ENCODE measurements around the gene ATP13A2. TPM values are rescaled to one million over a fixed set of nuclear protein-coding genes. Genes with fewer than 3 reads are reported as not detected.
A peak's percentile ranks its signal among the peaks of the same experiment; 100 is the strongest.

Gene ATP13A2
- total and polyA plus RNA-seq, 2 experiments from 2014 or later = 29.6 to 32.4 TPM

DNA sequence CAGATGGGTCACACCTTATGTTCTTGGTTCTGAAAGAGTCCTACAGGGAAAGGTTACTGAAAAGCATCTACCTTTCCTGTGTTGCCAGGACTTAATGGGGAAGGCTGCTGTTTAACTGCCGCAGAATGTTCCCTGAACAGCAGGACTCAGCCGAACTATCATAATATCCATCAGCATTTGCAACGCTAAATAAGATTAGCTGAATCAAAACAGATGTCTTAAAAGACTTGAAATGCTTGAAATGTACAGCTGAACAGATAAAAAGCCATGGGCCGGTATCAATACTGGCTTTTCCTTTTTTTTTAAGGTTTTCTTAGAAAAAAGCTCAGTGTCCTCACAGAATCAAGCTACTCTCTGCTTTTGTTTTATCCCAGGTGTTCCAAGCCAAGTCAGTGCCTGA is 19.7 kb upstream of the ATP13A2 start:
- H3K4me1 ChIP-seq (ENCODE audit: insufficient read depth) = peaks cover 19% of the 10 kb centered on the region
- in situ Hi-C loops (cut with MboI) = no loop called here
- H3K9me2 ChIP-seq (ENCODE audit: insufficient read depth) = no peaks in the 10 kb centered on the region
- peaks cover 19% of the 10 kb centered on the region for H3F3A ChIP-seq (ENCODE audit: insufficient read depth)
- no peak overlapping the region for H3K9ac ChIP-seq
- H3K36me3 ChIP-seq (ENCODE audit: low read depth) = peaks cover 24% of the 10 kb centered on the region; the same call in 1 of the 2 replicates
- no peak overlapping the region for H3K4me3 ChIP-seq
- 87 to 88% methylated on average over 4 of the region's 4 CpGs for WGBS, 2 experiments (ENCODE audit: low coverage in 1 of 2, low lambda C conversion rate in 2 of 2, missing lambda C conversion rate in 2 of 2)
- H3K27ac ChIP-seq = no peak overlapping the region
- no peak for DNase-seq
- TF ChIP-seq EZH2 (IDR thresholded peaks at IDR 0.05; ENCODE audit: insufficient read depth, poor library complexity, severe bottlenecking) (no peak), EZH2phosphoT487 (IDR thresholded peaks at IDR 0.05; ENCODE audit: insufficient read depth, low read depth) (no peak)
- H3K9me3 ChIP-seq (ENCODE audit: low read depth) = no peaks in the 10 kb centered on the region
- H3K79me2 ChIP-seq (ENCODE audit: insufficient read depth) = peaks cover 21% of the 10 kb centered on the region; the same call in 1 of the 2 replicates
- H3K4me2 ChIP-seq (ENCODE audit: unreplicated experiment) = no peak overlapping the region
- H4K20me1 ChIP-seq (ENCODE audit: insufficient read depth) = no peaks in the 10 kb centered on the region
- no peaks in the 10 kb centered on the region for H3K27me3 ChIP-seq (replicated peaks; ENCODE audit: insufficient read depth)
- H2AFZ ChIP-seq = no peak overlapping the region

DNA sequence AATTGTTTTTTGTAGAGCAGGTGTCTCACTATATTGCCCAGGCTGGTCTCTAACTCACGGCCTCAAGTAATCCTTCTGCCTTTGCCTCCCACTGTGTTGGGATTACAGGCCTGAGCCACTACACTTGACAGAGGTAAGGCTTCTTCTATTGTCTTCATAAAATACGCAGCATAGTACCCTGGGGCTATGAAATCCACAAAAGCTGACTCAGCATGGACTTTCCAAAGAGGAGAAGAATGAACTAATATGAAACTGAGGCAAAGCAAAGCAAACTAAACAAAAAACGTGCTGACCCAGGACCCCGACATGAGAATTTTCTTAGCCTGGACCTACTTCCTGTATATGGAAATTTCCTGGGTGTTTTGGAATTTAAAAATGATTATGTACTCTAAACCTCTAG is 18.5 kb upstream of the ATP13A2 start:
- Histone ChIP-seq H3K9me3 (ENCODE audit: low read depth) (no peaks in the 10 kb centered on the region), H3K4me3 (no peak overlapping the region), H3K79me2 (ENCODE audit: insufficient read depth) (peaks cover 15% of the 10 kb centered on the region; the same call in 1 of the 2 replicates), H3K9ac (no peak overlapping the region), H3K4me1 (ENCODE audit: insufficient read depth) (peaks cover 19% of the 10 kb centered on the region), H3K36me3 (ENCODE audit: low read depth) (peaks cover 30% of the 10 kb centered on the region), H2AFZ (no peak overlapping the region), H3K27ac (no peak overlapping the region), H4K20me1 (ENCODE audit: insufficient read depth) (no peaks in the 10 kb centered on the region), H3F3A (ENCODE audit: insufficient read depth) (peaks cover 19% of the 10 kb centered on the region), H3K4me2 (ENCODE audit: unreplicated experiment) (no peak overlapping the region), H3K9me2 (ENCODE audit: insufficient read depth) (no peaks in the 10 kb centered on the region), H3K27me3 (replicated peaks; ENCODE audit: insufficient read depth) (no peaks in the 10 kb centered on the region)
- TF ChIP-seq EZH2phosphoT487 (IDR thresholded peaks at IDR 0.05; ENCODE audit: insufficient read depth, low read depth) (no peak), EZH2 (IDR thresholded peaks at IDR 0.05; ENCODE audit: insufficient read depth, poor library complexity, severe bottlenecking) (no peak)
- in situ Hi-C loops (cut with MboI) = no loop called here
- DNase-seq = no peak
- 89 to 95% methylated on average over 4 of the region's 4 CpGs for WGBS, 2 experiments (ENCODE audit: low coverage in 1 of 2, low lambda C conversion rate in 2 of 2, missing lambda C conversion rate in 2 of 2)

DNA sequence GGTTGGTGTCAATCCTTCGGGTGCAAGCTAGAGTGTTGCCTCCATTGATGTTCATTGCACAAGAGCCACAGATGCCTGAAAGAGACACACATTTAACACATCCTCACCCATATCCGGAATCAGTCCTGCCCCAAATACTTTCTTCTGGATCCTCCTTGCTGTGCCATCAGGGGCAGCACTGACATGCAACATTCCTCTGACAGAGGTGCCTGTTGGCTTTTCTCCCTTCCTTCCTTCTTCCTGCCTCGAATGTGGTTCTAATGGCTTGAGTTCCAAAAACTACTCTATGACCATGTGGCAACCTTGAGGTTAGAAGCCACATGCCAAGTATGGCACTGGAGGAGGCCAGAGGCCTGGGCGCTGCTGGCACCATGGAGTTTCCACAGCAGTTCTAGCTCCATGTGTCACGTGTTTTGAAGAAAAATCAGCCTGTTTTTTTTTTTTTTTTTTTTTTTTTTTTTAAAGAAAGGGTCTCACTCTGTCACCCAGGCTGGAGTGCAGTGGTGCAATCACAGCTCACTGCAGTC is 17.0 kb upstream of the ATP13A2 start:
- TF ChIP-seq EZH2 (IDR thresholded peaks at IDR 0.05; ENCODE audit: insufficient read depth, poor library complexity, severe bottlenecking) = no peak
- TF ChIP-seq EZH2phosphoT487 (IDR thresholded peaks at IDR 0.05; ENCODE audit: insufficient read depth, low read depth) = no peak
- no peak overlapping the region for H3K4me3 ChIP-seq
- no peak overlapping the region for H2AFZ ChIP-seq
- WGBS, 2 experiments (ENCODE audit: low coverage in 1 of 2, low lambda C conversion rate in 2 of 2, missing lambda C conversion rate in 2 of 2) = 36 to 53% methylated on average over 5 of the region's 5 CpGs
- H3K9me3 ChIP-seq (ENCODE audit: low read depth) = no peaks in the 10 kb centered on the region
- H3K4me2 ChIP-seq (ENCODE audit: unreplicated experiment) = no peak overlapping the region
- H3K9me2 ChIP-seq (ENCODE audit: insufficient read depth) = no peaks in the 10 kb centered on the region
- H3K4me1 ChIP-seq (ENCODE audit: insufficient read depth) = peaks cover 19% of the 10 kb centered on the region
- peaks cover 5% of the 10 kb centered on the region; the same call in 1 of the 2 replicates for H3K79me2 ChIP-seq (ENCODE audit: insufficient read depth)
- no peaks in the 10 kb centered on the region for H3K27me3 ChIP-seq (replicated peaks; ENCODE audit: insufficient read depth)
- DNase-seq = peak; percentile 31
- peaks cover 34% of the 10 kb centered on the region for H3K36me3 ChIP-seq (ENCODE audit: low read depth)
- H3K9ac ChIP-seq = 0 out of 2 replicates have a peak overlapping the region, but pooled peaks have one; percentile 23
- peak overlapping the region; percentile 12; the same call in 1 of the 2 replicates for H3K27ac ChIP-seq
- H4K20me1 ChIP-seq (ENCODE audit: insufficient read depth) = no peaks in the 10 kb centered on the region
- peaks cover 19% of the 10 kb centered on the region for H3F3A ChIP-seq (ENCODE audit: insufficient read depth)
- in situ Hi-C loops (cut with MboI) = no loop called here

DNA sequence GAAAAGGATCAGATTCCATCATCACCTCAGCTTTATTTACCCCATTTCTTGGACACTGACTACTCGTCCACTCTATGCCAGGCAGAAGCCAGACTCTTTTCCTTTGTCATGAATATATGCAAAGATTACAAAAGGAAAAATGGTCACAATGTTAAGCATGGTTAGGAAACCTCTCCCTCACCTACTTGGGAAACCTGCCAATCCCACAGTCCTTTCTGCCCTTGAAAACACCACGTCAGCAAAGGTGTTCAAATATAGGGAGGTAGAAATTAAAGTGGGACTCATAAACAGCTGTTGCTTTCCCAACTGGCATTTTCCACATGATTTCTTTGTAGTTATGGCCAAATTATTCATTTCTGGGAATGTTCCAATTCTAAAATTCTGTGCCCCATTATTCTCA is 16.2 kb upstream of the ATP13A2 start:
- H4K20me1 ChIP-seq (ENCODE audit: insufficient read depth) = no peaks in the 10 kb centered on the region
- peak overlapping the region; percentile 71 for H3K27ac ChIP-seq
- DNase-seq = no peak
- WGBS, 2 experiments (ENCODE audit: low coverage in 1 of 2, low lambda C conversion rate in 2 of 2, missing lambda C conversion rate in 2 of 2) = 67 to 72% methylated on average over 2 of the region's 2 CpGs
- H3K27me3 ChIP-seq (replicated peaks; ENCODE audit: insufficient read depth) = no peaks in the 10 kb centered on the region
- no peaks in the 10 kb centered on the region for H3K9me3 ChIP-seq (ENCODE audit: low read depth)
- no peak for TF ChIP-seq EZH2phosphoT487 (IDR thresholded peaks at IDR 0.05; ENCODE audit: insufficient read depth, low read depth)
- H3K36me3 ChIP-seq (ENCODE audit: low read depth) = peaks cover 39% of the 10 kb centered on the region
- peak overlapping the region; percentile 12 for H3K4me2 ChIP-seq (ENCODE audit: unreplicated experiment)
- peak overlapping the region; percentile 23; the same call in 1 of the 2 replicates for H3K9ac ChIP-seq
- H3F3A ChIP-seq (ENCODE audit: insufficient read depth) = peaks cover 19% of the 10 kb centered on the region
- in situ Hi-C loops (cut with MboI) = no loop called here
- no peak overlapping the region for H2AFZ ChIP-seq
- peaks cover 19% of the 10 kb centered on the region for H3K4me1 ChIP-seq (ENCODE audit: insufficient read depth)
- no peaks in the 10 kb centered on the region for H3K9me2 ChIP-seq (ENCODE audit: insufficient read depth)
- no peak overlapping the region for H3K4me3 ChIP-seq
- H3K79me2 ChIP-seq (ENCODE audit: insufficient read depth) = peaks cover 5% of the 10 kb centered on the region; the same call in 1 of the 2 replicates
